Osteocyte (in vitro differentiated cells): ENCODE results near the gene U2AF2. TPM values are rescaled to one million over a fixed set of nuclear protein-coding genes. Genes with fewer than 3 reads are reported as not detected.
A peak's percentile ranks its signal among the peaks of the same experiment; 100 is the strongest.

ENCODE experiments used
- DNase-seq: peaks from one replicate; pipeline ENCODE4 v3.0.0; 2021; ENCODE audit warnings: mixed read lengths; ENCODE audit not compliant: unreplicated experiment; ENCODE audit errors: extremely low spot score
- H3K27ac Mint-ChIP-seq: one replicate; pipeline ENCODE4 v1.8.0; 2021; ENCODE audit warnings: mild to moderate bottlenecking, mixed read lengths; ENCODE audit not compliant: unreplicated experiment
- H3K27me3 Mint-ChIP-seq: one replicate; pipeline ENCODE4 v1.8.0; 2021; ENCODE audit warnings: mixed read lengths; ENCODE audit not compliant: unreplicated experiment
- H3K36me3 Mint-ChIP-seq: one replicate; pipeline ENCODE4 v1.8.0; 2021; ENCODE audit warnings: mixed read lengths; ENCODE audit not compliant: unreplicated experiment
- H3K4me1 Mint-ChIP-seq: one replicate; pipeline ENCODE4 v1.8.0; 2021; ENCODE audit warnings: mixed read lengths; ENCODE audit not compliant: unreplicated experiment
- H3K4me3 Mint-ChIP-seq: one replicate; pipeline ENCODE4 v1.8.0; 2021; ENCODE audit warnings: mild to moderate bottlenecking, moderate library complexity, mixed read lengths; ENCODE audit not compliant: unreplicated experiment
- H3K9me3 Mint-ChIP-seq: one replicate; pipeline ENCODE4 v1.8.0; 2021; ENCODE audit warnings: mixed read lengths; ENCODE audit not compliant: unreplicated experiment
- CTCF ChIP-seq: fragments of 200-600 bp; sonication (generic); IDR thresholded peaks from 2 replicates; pipeline ENCODE4 v1.5.0; 2021; ENCODE audit warnings: antibody characterized with exemption, mild to moderate bottlenecking, moderate library complexity
- total RNA-seq: library from RNA; stranded (reverse); gene quantifications from 2 replicates; pipeline ENCODE4 v1.2.1, GENCODE V29; 2021

Gene U2AF2
- total RNA-seq, 1 donor from 2014 or later: 189 TPM

- Mint-ChIP-seq H3K4me1 (peaks cover 17% of the 10 kb centered on the region), H3K4me3 (peak overlapping the region; percentile 91), H3K27me3 (no peaks in the 10 kb centered on the region), H3K9me3 (no peaks in the 10 kb centered on the region), H3K27ac (peak overlapping the region; percentile 68), H3K36me3 (peaks cover 1% of the 10 kb centered on the region)
- DNase-seq: no peak
- no peak for TF ChIP-seq CTCF
These were observed 29.9 kb upstream of the U2AF2 start for GRCh38 chr19:55625004-55625326.

DNA sequence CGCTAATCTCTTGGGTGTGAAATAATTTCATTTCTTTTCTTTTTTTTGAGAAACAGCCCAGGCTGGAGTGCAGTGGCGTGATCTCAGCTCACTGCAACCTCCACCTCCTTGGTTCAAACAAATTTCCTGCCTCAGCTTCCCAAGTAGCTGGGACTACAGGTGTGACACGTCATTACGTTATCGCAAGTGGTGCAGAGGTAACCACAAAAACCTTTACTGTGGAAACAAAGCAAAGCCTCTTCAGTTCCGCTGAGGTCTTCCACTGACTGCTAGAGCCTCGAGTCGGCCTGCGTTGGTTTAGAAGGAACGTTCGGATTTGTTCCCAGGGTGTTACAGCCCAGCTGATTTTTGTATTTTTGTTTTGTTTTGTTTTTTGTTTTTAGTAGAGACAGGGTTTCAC is 28.5 kb upstream of the U2AF2 start:
- no peaks in the 10 kb centered on the region for H3K9me3 Mint-ChIP-seq
- no peak for TF ChIP-seq CTCF
- peaks cover 1% of the 10 kb centered on the region for H3K36me3 Mint-ChIP-seq
- no peak overlapping the region for H3K4me3 Mint-ChIP-seq
- H3K4me1 Mint-ChIP-seq: peaks cover 17% of the 10 kb centered on the region
- DNase-seq: no peak
- H3K27ac Mint-ChIP-seq: no peak overlapping the region
- no peaks in the 10 kb centered on the region for H3K27me3 Mint-ChIP-seq

DNA sequence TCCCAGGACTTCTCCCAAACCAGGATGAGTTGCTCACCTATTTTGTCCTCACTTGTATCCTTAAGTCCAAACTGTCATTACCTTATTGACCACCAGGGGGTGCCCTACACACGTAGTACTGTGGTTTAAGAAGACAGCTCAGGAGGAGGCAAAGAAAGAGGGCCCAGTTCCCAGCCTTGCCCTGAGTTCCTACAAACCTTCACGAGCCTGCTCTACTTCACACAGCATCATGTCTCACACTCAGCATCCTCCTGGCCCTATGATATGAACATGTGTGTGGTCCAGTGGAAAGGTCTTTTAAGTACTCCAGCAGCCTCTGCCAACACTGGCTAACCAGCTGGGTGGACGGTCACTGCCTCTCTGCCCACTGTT is 22.4 kb upstream of the U2AF2 start:
- no peak overlapping the region for H3K4me3 Mint-ChIP-seq
- TF ChIP-seq CTCF: peak; percentile 83

GRCh38 chr19:55633861-55634260 is 21.0 kb upstream of the U2AF2 start:
- peak overlapping the region; percentile 100 for H3K4me3 Mint-ChIP-seq

More for the DNA sequence above, 22.4 kb upstream of the U2AF2 start:
- Mint-ChIP-seq H3K9me3 (no peaks in the 10 kb centered on the region), H3K27me3 (no peaks in the 10 kb centered on the region), H3K36me3 (peaks cover 4% of the 10 kb centered on the region), H3K4me1 (peaks cover 32% of the 10 kb centered on the region), H3K27ac (peak overlapping the region; percentile 59)
- DNase-seq: peak; percentile 93

DNA sequence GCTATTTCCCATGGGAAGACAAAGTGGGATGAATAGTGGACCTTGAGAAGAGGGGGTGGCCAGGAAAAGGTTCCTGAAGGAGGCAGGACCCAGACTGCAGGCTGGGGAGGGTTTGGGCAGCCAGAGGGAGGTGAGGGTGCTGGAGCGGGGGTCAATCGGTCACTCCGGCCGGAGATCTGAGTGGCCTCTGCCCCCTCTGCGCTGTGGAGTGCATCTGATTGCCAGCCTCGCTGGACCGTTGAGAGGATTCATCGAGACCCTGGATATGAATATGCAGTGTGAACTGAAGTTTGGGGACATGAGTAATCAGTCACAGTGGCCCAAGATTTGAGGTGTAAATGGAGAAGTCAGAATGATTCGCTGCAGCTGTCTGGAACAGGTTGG is 19.5 kb upstream of the U2AF2 start:
- Mint-ChIP-seq H3K27me3 (no peaks in the 10 kb centered on the region), H3K4me3 (peak overlapping the region; percentile 100), H3K36me3 (peaks cover 10% of the 10 kb centered on the region), H3K4me1 (peaks cover 52% of the 10 kb centered on the region), H3K9me3 (no peaks in the 10 kb centered on the region), H3K27ac (peak overlapping the region; percentile 99)
- TF ChIP-seq CTCF: no peak
- DNase-seq: no peak

More at GRCh38 chr19:55633861-55634260, 21.0 kb upstream of the U2AF2 start:
- Mint-ChIP-seq H3K9me3 (no peaks in the 10 kb centered on the region), H3K27ac (no peak overlapping the region), H3K36me3 (peaks cover 7% of the 10 kb centered on the region), H3K27me3 (no peaks in the 10 kb centered on the region), H3K4me1 (peaks cover 39% of the 10 kb centered on the region)
- DNase-seq: no peak
- TF ChIP-seq CTCF: no peak
